GM19025 (cell line): Measurements from ENCODE around the gene MST1R.
A peak's percentile ranks its signal among the peaks of the same experiment; 100 is the strongest.

ENCODE experiments used
- ATAC-seq: cut with Tn5 transposase; IDR thresholded peaks from one replicate; pipeline ENCODE4 v1.9.1; 2021; ENCODE audit warnings: mild to moderate bottlenecking, low read depth, moderate library complexity; ENCODE audit not compliant: unreplicated experiment

Gene MST1R

GRCh38 chr3:49880581-49881315 is 22.9 kb downstream of the MST1R start:
- no peak for ATAC-seq

GRCh38 chr3:49879721-49880120 is 24.0 kb downstream of the MST1R start:
- no peak for ATAC-seq

- no peak for ATAC-seq
Observed at GRCh38 chr3:49878686-49879085, 25.0 kb downstream of the MST1R start.

- no peak for ATAC-seq
Observed at GRCh38 chr3:49877716-49878115, 26.0 kb downstream of the MST1R start.

- ATAC-seq = no peak
Observed at GRCh38 chr3:49876567-49876966, 27.1 kb downstream of the MST1R start.

GRCh38 chr3:49873623-49874022 is 30.1 kb downstream of the MST1R start:
- ATAC-seq = no peak

- ATAC-seq = no peak
Observed at GRCh38 chr3:49872801-49873281, 30.8 kb downstream of the MST1R start.

- no peak for ATAC-seq
Observed at GRCh38 chr3:49871531-49872153, 32.0 kb downstream of the MST1R start.

GRCh38 chr3:49869525-49870126 is 34.0 kb downstream of the MST1R start, which contains the start of gene CAMKV:
CAMKV (minus strand) TSS chr3:49869906; CDS start chr3:49862388, 7,518 bp downstream.
- no peak for ATAC-seq

- ATAC-seq = no peak
Observed at GRCh38 chr3:49868862-49869466, 34.7 kb downstream of the MST1R start.

GRCh38 chr3:49867871-49868321 is 35.8 kb downstream of the MST1R start:
- ATAC-seq = no peak

- no peak for ATAC-seq
Observed at GRCh38 chr3:49867400-49867799, 36.3 kb downstream of the MST1R start.

- no peak for ATAC-seq
Observed at GRCh38 chr3:49865198-49865784, 38.4 kb downstream of the MST1R start.

- ATAC-seq = no peak
Observed at GRCh38 chr3:49864505-49864904, 39.2 kb downstream of the MST1R start.

GRCh38 chr3:49859576-49860305 is 43.9 kb downstream of the MST1R start:
- ATAC-seq = no peak

- peak; percentile 97 for ATAC-seq
Observed at GRCh38 chr3:49856181-49857005, 47.3 kb downstream of the MST1R start, which contains the start of gene TRAIP. TRAIP (minus strand) TSS chr3:49856564; CDS start chr3:49856453, 111 bp downstream.

GRCh38 chr3:49855662-49856061 is 48.0 kb downstream of the MST1R start:
- no peak for ATAC-seq

- no peak for ATAC-seq
Observed at GRCh38 chr3:49845694-49846093, 58.0 kb downstream of the MST1R start.
